NB4 (cell line): ENCODE data around the gene C1orf21.

ENCODE experiments used
- CTCF ChIP-seq: IDR thresholded peaks from one replicate; pipeline ENCODE4 v1.5.1; 2012; ENCODE audit warnings: low read depth, low read length
- MAX ChIP-seq: IDR thresholded peaks from 2 replicates; pipeline ENCODE4 v1.6.1; 2011; ENCODE audit warnings: low read depth, low read length
- MYC ChIP-seq: IDR thresholded peaks from 2 replicates; pipeline ENCODE4 v1.6.1; 2011; ENCODE audit warnings: low read depth, low read length
- POLR2A ChIP-seq: IDR thresholded peaks from 2 replicates; pipeline ENCODE4 v1.6.1; 2011; ENCODE audit warnings: mild to moderate bottlenecking; ENCODE audit not compliant: insufficient read length; ENCODE audit errors: extremely low read depth

DNA sequence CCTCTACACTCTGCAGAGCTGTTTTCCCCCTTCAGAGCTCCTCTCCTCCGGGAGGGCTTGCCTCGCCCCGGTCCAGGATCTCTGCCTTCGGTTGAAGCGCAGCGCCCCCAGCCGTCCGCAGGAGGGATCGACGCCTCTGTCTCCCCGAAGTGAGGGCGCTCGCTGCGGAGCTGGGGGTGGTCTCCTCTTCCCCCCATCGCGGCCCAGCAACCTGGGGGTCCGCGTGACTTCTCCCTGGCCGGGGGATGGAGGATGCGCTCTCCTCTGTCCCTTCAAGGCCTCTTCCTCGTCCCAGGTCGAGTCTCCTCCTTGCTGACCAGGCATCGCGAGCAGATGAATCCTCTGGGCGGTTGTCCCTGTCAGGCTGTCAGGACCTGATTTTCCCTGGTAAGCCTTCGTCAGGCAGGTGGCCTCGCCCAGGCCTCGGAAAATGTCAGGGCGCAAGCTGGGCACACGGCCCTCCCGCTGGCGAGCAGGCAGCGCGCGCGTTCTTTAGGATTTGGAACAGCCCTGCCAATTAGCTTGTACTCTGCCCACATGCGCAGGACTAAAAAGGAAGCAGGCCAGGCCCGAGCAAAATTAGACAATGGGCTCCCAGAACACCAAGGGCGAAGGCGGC is 277.3 kb downstream of the C1orf21 start:
- TF ChIP-seq CTCF (peak; percentile 88), POLR2A (no peak), MAX (no peak), MYC (no peak)
